Breast epithelium (tissue), 4 donors: Measurements from ENCODE around the gene HOXB2. TPM values are rescaled to one million over a fixed set of nuclear protein-coding genes. Genes with fewer than 3 reads are reported as not detected.

Experiments
- DNase-seq, 2 donors: peaks; one replicate each; pipeline ENCODE4 v3.0.0-alpha.2; 2019; ENCODE audit warnings: low spot score in 2 of 2
- H3K27ac ChIP-seq, 2 donors: fragments of 200-600 bp; sonication (generic) in 1 of 2; one replicate each; pipeline ENCODE4 v1.5.1; 2016 to 2019; ENCODE audit warnings: mild to moderate bottlenecking in 1 of 2
- H3K27me3 ChIP-seq, 2 donors: fragments of 200-600 bp; sonication (generic) in 1 of 2; one replicate each; pipeline versions ENCODE4 v1.5.1 to v1.6.0; 2017 to 2019; ENCODE audit warnings: control low read depth in 1 of 2, mild to moderate bottlenecking in 1 of 2
- H3K36me3 ChIP-seq: fragments of 200-600 bp; one replicate; pipeline ENCODE4 v1.5.1; 2019
- H3K4me1 ChIP-seq, 2 donors: fragments of 200-600 bp; sonication (generic); one replicate each; pipeline ENCODE4 v1.5.1; 2016 to 2019; ENCODE audit warnings: control low read depth in 1 of 2
- H3K4me3 ChIP-seq, 3 donors: fragments of 200-600 bp; sonication (generic); 1 replicate in 2 of 3; 2 replicates in 1 of 3; pipeline ENCODE4 v1.5.1; 2016 to 2019; ENCODE audit warnings: mild to moderate bottlenecking in 3 of 3, moderate library complexity in 2 of 3
- H3K9me3 ChIP-seq, 2 donors: fragments of 200-600 bp; sonication (generic) in 1 of 2; one replicate each; pipeline ENCODE4 v1.5.1; 2016 to 2019; ENCODE audit warnings: control low read depth in 1 of 2
- POLR2A ChIP-seq: fragments of 450-650 bp; IDR thresholded peaks from one replicate; pipeline ENCODE4 v1.6.1; 2016; ENCODE audit warnings: antibody characterized with exemption, mild to moderate bottlenecking, moderate library complexity
- POLR2AphosphoS5 ChIP-seq, 3 donors: sonication (generic); formaldehyde crosslinking; IDR thresholded peaks; one replicate each; pipeline ENCODE4 v1.6.1; 2017; ENCODE audit warnings: antibody characterized with exemption in 3 of 3
- intact Hi-C: fragments of 100-400 bp; cut with DNase I; formaldehyde crosslinking; loops from one replicate; pipeline ENCODE4 v1.15.1; 2023; ENCODE audit warnings: low total_unique reads
- total RNA-seq, 3 donors: library from RNA; depleted of rRNA; stranded (reverse); fragments of >200 nt; gene quantifications; one replicate each; pipeline ENCODE4 v1.1.0, GENCODE V29; 2016
- TF ChIP-seq, protein P1 (sequence below), 3 donors: fragments of 450-650 bp; IDR thresholded peaks; one replicate each; pipeline ENCODE4 v1.5.1; 2016 to 2017; ENCODE audit warnings: antibody characterized with exemption in 3 of 3, mild to moderate bottlenecking in 3 of 3, moderate library complexity in 3 of 3

HOXB2 gene
- total RNA-seq, 3 donors from 2014 or later, result 13.6 to 36.4 (median 19.6) TPM

DNA sequence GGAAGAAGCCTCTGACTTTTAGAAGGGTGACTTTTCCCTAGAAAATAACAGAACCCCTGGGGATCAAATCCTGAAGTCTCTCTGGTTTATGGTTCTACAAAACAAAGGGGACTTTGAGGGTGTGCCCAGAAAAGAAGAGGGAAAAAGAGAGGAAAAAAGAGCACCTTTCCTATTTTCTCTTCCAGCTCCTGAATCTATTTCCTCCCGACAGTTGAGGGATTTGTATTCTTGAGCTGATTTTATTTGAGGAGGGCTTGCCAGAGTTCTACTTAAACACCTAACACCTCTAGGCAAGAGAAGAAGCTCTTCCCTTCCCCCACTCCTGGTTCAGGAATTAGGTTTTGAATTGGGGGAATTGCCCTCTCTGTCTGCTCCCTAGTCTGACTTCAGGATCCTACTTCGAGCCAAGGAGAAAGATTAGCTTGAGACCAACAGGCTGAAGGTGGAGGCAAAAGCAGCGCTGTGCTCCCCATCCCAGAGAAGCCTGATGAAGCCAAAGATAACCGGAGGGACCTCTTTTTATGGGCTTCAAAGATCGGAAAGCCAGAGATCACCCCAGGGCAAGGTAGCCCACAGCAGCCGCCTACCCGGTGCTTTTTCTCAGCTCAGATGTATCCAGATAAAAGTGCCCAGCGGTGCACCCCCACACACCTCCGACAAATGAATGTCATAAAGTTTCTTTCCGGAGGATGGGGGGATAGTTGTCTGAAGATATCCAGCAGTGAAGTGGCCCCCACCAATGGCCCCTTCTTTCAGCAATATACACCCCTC is 44.3 kb upstream of the HOXB2 start:
- TF ChIP-seq, protein P1, sequence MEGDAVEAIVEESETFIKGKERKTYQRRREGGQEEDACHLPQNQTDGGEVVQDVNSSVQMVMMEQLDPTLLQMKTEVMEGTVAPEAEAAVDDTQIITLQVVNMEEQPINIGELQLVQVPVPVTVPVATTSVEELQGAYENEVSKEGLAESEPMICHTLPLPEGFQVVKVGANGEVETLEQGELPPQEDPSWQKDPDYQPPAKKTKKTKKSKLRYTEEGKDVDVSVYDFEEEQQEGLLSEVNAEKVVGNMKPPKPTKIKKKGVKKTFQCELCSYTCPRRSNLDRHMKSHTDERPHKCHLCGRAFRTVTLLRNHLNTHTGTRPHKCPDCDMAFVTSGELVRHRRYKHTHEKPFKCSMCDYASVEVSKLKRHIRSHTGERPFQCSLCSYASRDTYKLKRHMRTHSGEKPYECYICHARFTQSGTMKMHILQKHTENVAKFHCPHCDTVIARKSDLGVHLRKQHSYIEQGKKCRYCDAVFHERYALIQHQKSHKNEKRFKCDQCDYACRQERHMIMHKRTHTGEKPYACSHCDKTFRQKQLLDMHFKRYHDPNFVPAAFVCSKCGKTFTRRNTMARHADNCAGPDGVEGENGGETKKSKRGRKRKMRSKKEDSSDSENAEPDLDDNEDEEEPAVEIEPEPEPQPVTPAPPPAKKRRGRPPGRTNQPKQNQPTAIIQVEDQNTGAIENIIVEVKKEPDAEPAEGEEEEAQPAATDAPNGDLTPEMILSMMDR (IDR thresholded peaks at IDR 0.05), result no peak
- TF ChIP-seq POLR2A (no peak), POLR2AphosphoS5 (IDR thresholded peaks at IDR 0.05) (no peak)

DNA sequence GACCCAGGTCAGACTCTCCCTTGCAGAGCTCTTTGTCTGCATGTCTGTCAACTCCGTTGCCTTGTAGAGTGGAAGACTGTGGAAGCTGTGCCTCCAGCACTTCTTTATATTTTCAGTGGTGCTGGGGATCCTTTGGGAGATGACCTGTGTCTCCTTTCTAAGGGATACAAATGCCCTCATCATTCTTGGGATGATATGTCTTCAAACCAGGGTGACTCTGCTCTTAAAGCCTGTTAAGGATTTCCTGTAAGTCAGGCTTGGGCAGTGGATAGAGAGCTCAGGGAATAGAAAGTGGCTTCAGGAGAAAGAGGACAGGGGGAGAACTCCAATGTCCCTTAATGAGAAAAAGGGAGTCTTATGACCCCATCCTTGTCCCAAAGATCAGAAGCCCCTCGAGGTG is 43.6 kb upstream of the HOXB2 start:
- intact Hi-C loops, result no loop called here
- no peak overlapping the region for H3K27ac ChIP-seq
- H3K4me3 ChIP-seq, result no peak overlapping the region
- H3K27me3 ChIP-seq, result peaks cover 0 to 76% of the 10 kb centered on the region in 2 donors
- DNase-seq, result no peak
- TF ChIP-seq, protein P1 (IDR thresholded peaks at IDR 0.05), result no peak
- no peak for TF ChIP-seq POLR2A
- no peak for TF ChIP-seq POLR2AphosphoS5 (IDR thresholded peaks at IDR 0.05)
- no peaks in the 10 kb centered on the region for H3K9me3 ChIP-seq
- H3K36me3 ChIP-seq, result no peaks in the 10 kb centered on the region
- H3K4me1 ChIP-seq, result no peaks in the 10 kb centered on the region

More for the DNA sequence above, 44.3 kb upstream of the HOXB2 start:
- no peaks in the 10 kb centered on the region for H3K4me1 ChIP-seq
- no peaks in the 10 kb centered on the region for H3K9me3 ChIP-seq
- DNase-seq, result no peak
- H3K4me3 ChIP-seq, result no peak overlapping the region
- H3K27ac ChIP-seq, result no peak overlapping the region
- H3K27me3 ChIP-seq, result peaks cover 0 to 74% of the 10 kb centered on the region in 2 donors
- intact Hi-C loops, result no loop called here
- no peaks in the 10 kb centered on the region for H3K36me3 ChIP-seq

DNA sequence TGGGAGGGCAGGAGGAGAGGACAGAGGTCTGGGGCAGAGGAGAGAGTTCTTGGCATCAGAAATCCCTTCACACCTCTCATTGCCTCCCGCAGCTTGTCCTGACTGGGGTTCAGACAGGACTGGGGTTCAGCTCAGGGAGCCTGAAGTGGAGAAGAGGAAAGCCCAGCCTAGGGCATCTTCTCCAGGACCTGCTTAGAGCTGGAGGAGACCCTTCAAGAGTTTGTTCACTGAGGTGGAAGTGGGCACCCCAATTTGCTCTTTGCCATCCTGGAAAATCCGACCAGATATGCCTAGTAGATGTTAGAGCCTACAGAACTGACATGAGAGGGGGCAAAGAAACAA is 43.1 kb upstream of the HOXB2 start:
- Histone ChIP-seq H3K27ac (no peak overlapping the region), H3K4me3 (no peak overlapping the region), H3K4me1 (no peaks in the 10 kb centered on the region), H3K9me3 (no peaks in the 10 kb centered on the region), H3K36me3 (no peaks in the 10 kb centered on the region), H3K27me3 (peaks cover 0 to 76% of the 10 kb centered on the region in 2 donors)
- TF ChIP-seq POLR2AphosphoS5 (IDR thresholded peaks at IDR 0.05), result no peak
- TF ChIP-seq, protein P1 (IDR thresholded peaks at IDR 0.05), result no peak
- no peak for TF ChIP-seq POLR2A
- intact Hi-C loops, result no loop called here
- DNase-seq, result no peak

DNA sequence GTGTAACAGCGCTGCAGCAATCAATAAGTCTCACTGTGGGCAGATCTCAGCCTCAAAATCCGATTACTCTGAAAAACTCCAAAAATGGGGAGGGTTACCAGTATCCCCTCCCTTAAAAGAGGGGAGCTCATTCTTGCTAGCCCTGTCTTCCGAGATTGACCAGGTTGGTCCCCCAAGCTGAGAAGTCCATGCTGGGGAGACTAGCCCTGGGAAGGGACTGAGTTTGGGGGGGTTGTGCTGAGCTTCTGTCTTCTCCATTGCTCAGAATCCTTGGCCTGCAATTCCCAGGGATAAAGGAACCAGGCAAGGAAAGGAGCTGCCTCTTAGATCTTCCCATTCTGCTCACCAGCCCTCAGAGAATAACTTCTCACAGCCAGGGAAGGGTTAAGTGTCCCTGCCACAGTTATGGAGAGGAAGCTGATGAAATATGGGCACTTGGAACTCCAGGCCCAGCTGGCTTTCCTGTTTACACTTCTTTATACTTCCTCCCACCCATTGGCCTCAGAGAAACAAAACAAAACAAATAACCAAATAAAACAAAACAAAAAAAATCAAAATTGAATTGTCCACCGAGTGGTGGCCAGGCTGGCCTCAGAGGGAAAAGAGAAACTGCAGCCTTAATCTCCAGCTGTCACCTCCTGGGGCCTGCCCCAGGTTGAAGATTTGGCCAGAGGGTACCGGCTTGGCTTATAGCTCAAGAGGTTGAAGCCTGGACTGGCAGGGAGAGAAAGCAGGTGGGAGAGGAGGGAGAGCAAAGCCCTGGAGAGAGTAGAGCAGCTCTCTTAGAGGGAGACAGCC is 42.6 kb upstream of the HOXB2 start:
- intact Hi-C loops, result no loop called here
- Histone ChIP-seq H3K9me3 (no peaks in the 10 kb centered on the region), H3K4me3 (no peak overlapping the region), H3K27me3 (peaks cover 0 to 76% of the 10 kb centered on the region in 2 donors), H3K4me1 (no peaks in the 10 kb centered on the region), H3K27ac (peak overlapping the region in 1 of 2 donors; percentile 57), H3K36me3 (no peaks in the 10 kb centered on the region)
- no peak for DNase-seq
- TF ChIP-seq POLR2A (no peak), POLR2AphosphoS5 (IDR thresholded peaks at IDR 0.05) (no peak)
- TF ChIP-seq, protein P1 (IDR thresholded peaks at IDR 0.05), result no peak
